WI38 (cell line): ENCODE measurements around the gene COPS4.

Experiments
- H3K4me3 ChIP-seq: 2 replicates; pipeline ENCODE4 v1.5.1; 2011; ENCODE audit warnings: low read depth, mild to moderate bottlenecking, control low read depth, low read length
- TF ChIP-seq, protein P1 (sequence below): IDR thresholded peaks from 2 replicates; pipeline ENCODE4 v1.5.1; 2012; ENCODE audit warnings: low read depth, mild to moderate bottlenecking, control low read depth, low read length

The COPS4 gene

DNA sequence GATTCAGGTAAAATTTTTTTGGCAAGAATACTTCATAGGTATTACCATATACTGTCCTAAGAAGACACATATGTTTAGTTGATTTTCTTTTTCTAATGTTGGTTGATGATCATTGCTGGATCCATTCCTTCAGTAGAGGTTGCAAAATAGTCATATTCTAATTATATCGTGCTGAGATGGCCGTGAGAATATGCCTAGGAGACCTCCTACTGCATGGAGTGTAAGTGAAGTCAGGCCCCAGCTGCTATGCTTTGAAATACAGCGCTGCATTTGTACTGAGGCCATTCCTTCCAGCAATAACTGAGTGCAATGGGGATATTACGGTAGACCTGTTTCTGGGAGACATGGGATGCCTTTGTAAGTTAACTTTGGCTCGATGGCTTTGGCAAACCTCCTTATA, 86.3 kb downstream of the COPS4 start:
- TF ChIP-seq, protein P1, sequence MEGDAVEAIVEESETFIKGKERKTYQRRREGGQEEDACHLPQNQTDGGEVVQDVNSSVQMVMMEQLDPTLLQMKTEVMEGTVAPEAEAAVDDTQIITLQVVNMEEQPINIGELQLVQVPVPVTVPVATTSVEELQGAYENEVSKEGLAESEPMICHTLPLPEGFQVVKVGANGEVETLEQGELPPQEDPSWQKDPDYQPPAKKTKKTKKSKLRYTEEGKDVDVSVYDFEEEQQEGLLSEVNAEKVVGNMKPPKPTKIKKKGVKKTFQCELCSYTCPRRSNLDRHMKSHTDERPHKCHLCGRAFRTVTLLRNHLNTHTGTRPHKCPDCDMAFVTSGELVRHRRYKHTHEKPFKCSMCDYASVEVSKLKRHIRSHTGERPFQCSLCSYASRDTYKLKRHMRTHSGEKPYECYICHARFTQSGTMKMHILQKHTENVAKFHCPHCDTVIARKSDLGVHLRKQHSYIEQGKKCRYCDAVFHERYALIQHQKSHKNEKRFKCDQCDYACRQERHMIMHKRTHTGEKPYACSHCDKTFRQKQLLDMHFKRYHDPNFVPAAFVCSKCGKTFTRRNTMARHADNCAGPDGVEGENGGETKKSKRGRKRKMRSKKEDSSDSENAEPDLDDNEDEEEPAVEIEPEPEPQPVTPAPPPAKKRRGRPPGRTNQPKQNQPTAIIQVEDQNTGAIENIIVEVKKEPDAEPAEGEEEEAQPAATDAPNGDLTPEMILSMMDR = no peak
- no peak overlapping the region for H3K4me3 ChIP-seq

DNA sequence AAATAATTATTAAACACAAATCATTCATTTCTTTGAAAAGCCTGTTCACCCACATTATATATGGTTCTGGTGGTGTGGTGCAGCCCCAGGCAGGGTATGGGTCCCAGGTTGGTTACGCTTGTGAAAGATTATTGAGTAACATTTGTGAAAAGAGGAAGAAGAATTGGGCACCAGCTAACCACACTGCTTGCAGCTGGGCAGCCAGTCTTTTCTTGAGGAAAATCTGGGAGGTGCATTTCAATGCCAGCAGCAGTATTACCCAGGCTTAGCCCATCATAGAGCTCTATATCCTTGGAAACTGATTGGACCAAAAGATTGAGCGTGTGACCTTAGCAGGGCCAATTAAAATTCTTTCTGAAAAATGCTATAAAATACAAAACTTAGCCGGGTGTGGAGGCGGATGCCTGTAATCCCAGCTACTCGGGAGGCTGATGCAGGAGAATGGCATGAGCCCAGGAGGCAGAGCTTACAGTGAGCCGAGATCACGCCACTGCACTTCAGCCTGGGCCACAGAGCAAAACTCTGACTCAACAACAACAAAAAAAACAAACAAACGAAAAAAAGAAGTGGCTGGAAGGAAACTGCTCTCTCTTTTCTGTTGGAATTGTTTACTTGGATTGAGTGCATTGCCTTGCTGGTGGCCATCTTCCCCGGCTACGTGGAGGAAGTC, 89.3 kb downstream of the COPS4 start:
- no peak overlapping the region for H3K4me3 ChIP-seq
- TF ChIP-seq, protein P1 = no peak
